ENCODE results near the gene IL5RA. TPM values are rescaled to one million over a fixed set of nuclear protein-coding genes. Genes with fewer than 3 reads are reported as not detected.

Gene IL5RA
- total RNA-seq, 1 donor from 2014 or later = not detected

- DNase-seq = no peak
- intact Hi-C loops (cut with micrococcal nuclease) = no loop called here
- Histone ChIP-seq H3K4me3 (no peak overlapping the region), H3K27ac (replicated peaks) (no peak overlapping the region), H3K4me1 (peaks cover 3% of the 10 kb centered on the region), H3K27me3 (ENCODE audit: low read depth) (peaks cover 18% of the 10 kb centered on the region), H3K36me3 (no peaks in the 10 kb centered on the region), H3K9me3 (replicated peaks) (no peaks in the 10 kb centered on the region)
- no peak for TF ChIP-seq CTCF (IDR thresholded peaks at IDR 0.05; ENCODE audit: borderline replicate concordance)
Measured at GRCh38 chr3:3085782-3086181, 24.4 kb downstream of the IL5RA start.

- Histone ChIP-seq H3K27me3 (ENCODE audit: low read depth) (peaks cover 26% of the 10 kb centered on the region), H3K36me3 (no peaks in the 10 kb centered on the region), H3K4me3 (no peak overlapping the region), H3K27ac (replicated peaks) (no peak overlapping the region), H3K9me3 (replicated peaks) (no peaks in the 10 kb centered on the region), H3K4me1 (peaks cover 3% of the 10 kb centered on the region)
- intact Hi-C loops (cut with micrococcal nuclease) = no loop called here
- DNase-seq = no peak
- no peak for TF ChIP-seq CTCF (IDR thresholded peaks at IDR 0.05; ENCODE audit: borderline replicate concordance)
Measured at GRCh38 chr3:3084890-3085289, 25.3 kb downstream of the IL5RA start.

- Histone ChIP-seq H3K4me3 (no peak overlapping the region), H3K27me3 (ENCODE audit: low read depth) (peaks cover 30% of the 10 kb centered on the region), H3K36me3 (no peaks in the 10 kb centered on the region), H3K9me3 (replicated peaks) (no peaks in the 10 kb centered on the region), H3K4me1 (peaks cover 3% of the 10 kb centered on the region), H3K27ac (replicated peaks) (no peak overlapping the region)
- TF ChIP-seq CTCF (IDR thresholded peaks at IDR 0.05; ENCODE audit: borderline replicate concordance) = no peak
- no peak for DNase-seq
- intact Hi-C loops (cut with micrococcal nuclease) = no loop called here
Measured at GRCh38 chr3:3082234-3082924, 27.8 kb downstream of the IL5RA start.

- intact Hi-C loops (cut with micrococcal nuclease) = no loop called here
- Histone ChIP-seq H3K9me3 (replicated peaks) (no peaks in the 10 kb centered on the region), H3K4me1 (no peaks in the 10 kb centered on the region), H3K27ac (replicated peaks) (no peak overlapping the region), H3K4me3 (no peak overlapping the region), H3K27me3 (ENCODE audit: low read depth) (peaks cover 36% of the 10 kb centered on the region), H3K36me3 (no peaks in the 10 kb centered on the region)
- TF ChIP-seq CTCF (IDR thresholded peaks at IDR 0.05; ENCODE audit: borderline replicate concordance) = no peak
- no peak for DNase-seq
Measured at GRCh38 chr3:3081381-3082233, 28.6 kb downstream of the IL5RA start.

GRCh38 chr3:3080309-3080708, 29.9 kb downstream of the IL5RA start:
- TF ChIP-seq CTCF (IDR thresholded peaks at IDR 0.05; ENCODE audit: borderline replicate concordance) = no peak
- H3K27ac ChIP-seq (replicated peaks) = no peak overlapping the region
- H3K4me3 ChIP-seq = no peak overlapping the region
- intact Hi-C loops (cut with micrococcal nuclease) = no loop called here
- no peak for DNase-seq
- H3K9me3 ChIP-seq (replicated peaks) = no peaks in the 10 kb centered on the region
- no peaks in the 10 kb centered on the region for H3K36me3 ChIP-seq
- H3K4me1 ChIP-seq = no peaks in the 10 kb centered on the region
- peaks cover 36% of the 10 kb centered on the region for H3K27me3 ChIP-seq (ENCODE audit: low read depth)

All from left ventricle myocardium inferior (tissue), 1 donor.